ENCODE data around the gene IRF4.
A peak's percentile ranks its signal among the peaks of the same experiment; 100 is the strongest.

The IRF4 gene

GRCh38 chr6:343960-344815 lies 47.4 kb upstream of the IRF4 start:
- ATAC-seq = peak; percentile 25; the same call in 1 of the 3 replicates
- TF ChIP-seq, protein P1, sequence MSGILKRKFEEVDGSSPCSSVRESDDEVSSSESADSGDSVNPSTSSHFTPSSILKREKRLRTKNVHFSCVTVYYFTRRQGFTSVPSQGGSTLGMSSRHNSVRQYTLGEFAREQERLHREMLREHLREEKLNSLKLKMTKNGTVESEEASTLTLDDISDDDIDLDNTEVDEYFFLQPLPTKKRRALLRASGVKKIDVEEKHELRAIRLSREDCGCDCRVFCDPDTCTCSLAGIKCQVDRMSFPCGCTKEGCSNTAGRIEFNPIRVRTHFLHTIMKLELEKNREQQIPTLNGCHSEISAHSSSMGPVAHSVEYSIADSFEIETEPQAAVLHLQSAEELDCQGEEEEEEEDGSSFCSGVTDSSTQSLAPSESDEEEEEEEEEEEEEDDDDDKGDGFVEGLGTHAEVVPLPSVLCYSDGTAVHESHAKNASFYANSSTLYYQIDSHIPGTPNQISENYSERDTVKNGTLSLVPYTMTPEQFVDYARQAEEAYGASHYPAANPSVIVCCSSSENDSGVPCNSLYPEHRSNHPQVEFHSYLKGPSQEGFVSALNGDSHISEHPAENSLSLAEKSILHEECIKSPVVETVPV (CRISPR knock-in tag; IDR thresholded peaks at IDR 0.05) = 0 out of 2 replicates have a peak, but pooled peaks have one; percentile 28
- peak; percentile 96 for TF ChIP-seq ISL1 (CRISPR knock-in tag; IDR thresholded peaks at IDR 0.05)
- TF ChIP-seq ZNF565 (CRISPR knock-in tag; conservative IDR thresholded peaks at IDR 0.05; ENCODE audit: low read depth) = no peak
- peak; percentile 29; the same call in 1 of the 2 replicates for TF ChIP-seq ESRRG (CRISPR knock-in tag; IDR thresholded peaks at IDR 0.05)
- no peak for TF ChIP-seq OSR1 (CRISPR knock-in tag; IDR thresholded peaks at IDR 0.05)
- no peak for TF ChIP-seq CSDC2 (CRISPR knock-in tag; IDR thresholded peaks at IDR 0.05)
- peak; percentile 74 for TF ChIP-seq TSHZ2 (CRISPR knock-in tag; IDR thresholded peaks at IDR 0.05)
- TF ChIP-seq, protein P2, sequence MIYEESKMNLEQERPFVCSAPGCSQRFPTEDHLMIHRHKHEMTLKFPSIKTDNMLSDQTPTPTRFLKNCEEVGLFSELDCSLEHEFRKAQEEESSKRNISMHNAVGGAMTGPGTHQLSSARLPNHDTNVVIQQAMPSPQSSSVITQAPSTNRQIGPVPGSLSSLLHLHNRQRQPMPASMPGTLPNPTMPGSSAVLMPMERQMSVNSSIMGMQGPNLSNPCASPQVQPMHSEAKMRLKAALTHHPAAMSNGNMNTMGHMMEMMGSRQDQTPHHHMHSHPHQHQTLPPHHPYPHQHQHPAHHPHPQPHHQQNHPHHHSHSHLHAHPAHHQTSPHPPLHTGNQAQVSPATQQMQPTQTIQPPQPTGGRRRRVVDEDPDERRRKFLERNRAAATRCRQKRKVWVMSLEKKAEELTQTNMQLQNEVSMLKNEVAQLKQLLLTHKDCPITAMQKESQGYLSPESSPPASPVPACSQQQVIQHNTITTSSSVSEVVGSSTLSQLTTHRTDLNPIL (CRISPR knock-in tag; IDR thresholded peaks at IDR 0.05; ENCODE audit: low read depth) = peak; percentile 68; the same call in 1 of the 2 replicates
- TF ChIP-seq ARNTL (CRISPR knock-in tag; IDR thresholded peaks at IDR 0.05; ENCODE audit: borderline replicate concordance, low read depth) = no peak
- TF ChIP-seq PPARA (CRISPR knock-in tag; IDR thresholded peaks at IDR 0.05; ENCODE audit: borderline replicate concordance) = no peak

GRCh38 chr6:344816-345340 lies 46.7 kb upstream of the IRF4 start:
- ATAC-seq = peak; percentile 6; the same call in 1 of the 3 replicates

DNA sequence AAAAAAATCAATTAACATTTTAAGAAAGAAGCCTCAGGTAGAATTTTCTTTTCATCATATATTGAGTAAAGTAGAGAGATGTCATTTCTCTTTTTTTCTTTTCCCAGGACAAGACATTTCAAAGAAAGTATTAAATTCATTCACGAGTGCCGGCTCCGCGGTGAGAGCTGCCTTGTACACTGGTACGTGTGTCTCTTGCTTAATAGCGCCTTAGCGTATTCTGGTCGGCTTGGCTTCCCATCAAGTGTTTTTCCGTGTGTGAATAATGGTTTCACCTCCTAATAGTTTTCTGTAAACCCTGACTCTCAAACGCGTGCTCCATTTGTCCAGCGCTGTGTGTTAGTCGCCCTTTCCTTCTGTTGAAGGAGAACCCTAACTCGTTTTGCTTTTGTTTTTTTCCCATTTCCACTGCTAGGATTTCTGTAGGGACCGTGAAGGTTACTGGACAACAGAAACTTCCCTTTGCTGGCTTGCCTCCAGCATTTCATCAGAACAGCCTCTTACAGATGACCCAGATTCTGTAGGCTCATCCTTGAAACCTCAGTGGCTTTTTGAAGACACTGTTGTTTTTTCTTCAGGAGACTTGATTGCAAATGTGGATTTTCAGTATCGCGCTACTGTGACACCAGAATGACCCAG lies 45.7 kb upstream of the IRF4 start:
- no peak for TF ChIP-seq ZC3H10 (CRISPR knock-in tag; IDR thresholded peaks at IDR 0.05)
- TF ChIP-seq CSDC2 (CRISPR knock-in tag; IDR thresholded peaks at IDR 0.05) = no peak
- no peak for TF ChIP-seq ISL1 (CRISPR knock-in tag; IDR thresholded peaks at IDR 0.05)
- TF ChIP-seq BACH2 (CRISPR knock-in tag; IDR thresholded peaks at IDR 0.05; ENCODE audit: borderline replicate concordance) = no peak
- no peak for TF ChIP-seq SNAI2 (CRISPR knock-in tag; IDR thresholded peaks at IDR 0.05)
- no peak for TF ChIP-seq PPARA (CRISPR knock-in tag; IDR thresholded peaks at IDR 0.05; ENCODE audit: borderline replicate concordance)
- no peak for TF ChIP-seq TCF4 (CRISPR knock-in tag; IDR thresholded peaks at IDR 0.05; ENCODE audit: borderline replicate concordance)
- no peak for TF ChIP-seq GLIS3 (CRISPR knock-in tag; IDR thresholded peaks at IDR 0.05)
- TF ChIP-seq TSHZ2 (CRISPR knock-in tag; IDR thresholded peaks at IDR 0.05) = no peak
- TF ChIP-seq ESRRG (CRISPR knock-in tag; IDR thresholded peaks at IDR 0.05) = no peak
- no peak for TF ChIP-seq PATZ1 (CRISPR knock-in tag; IDR thresholded peaks at IDR 0.05; ENCODE audit: borderline replicate concordance)
- no peak for TF ChIP-seq ARNTL (CRISPR knock-in tag; IDR thresholded peaks at IDR 0.05; ENCODE audit: borderline replicate concordance, low read depth)
- no peak for ATAC-seq

More at GRCh38 chr6:344816-345340, 46.7 kb upstream of the IRF4 start:
- TF ChIP-seq ISL1 (CRISPR knock-in tag; IDR thresholded peaks at IDR 0.05) = 0 out of 2 replicates have a peak, but pooled peaks have one; percentile 5
- TF ChIP-seq, protein P3, sequence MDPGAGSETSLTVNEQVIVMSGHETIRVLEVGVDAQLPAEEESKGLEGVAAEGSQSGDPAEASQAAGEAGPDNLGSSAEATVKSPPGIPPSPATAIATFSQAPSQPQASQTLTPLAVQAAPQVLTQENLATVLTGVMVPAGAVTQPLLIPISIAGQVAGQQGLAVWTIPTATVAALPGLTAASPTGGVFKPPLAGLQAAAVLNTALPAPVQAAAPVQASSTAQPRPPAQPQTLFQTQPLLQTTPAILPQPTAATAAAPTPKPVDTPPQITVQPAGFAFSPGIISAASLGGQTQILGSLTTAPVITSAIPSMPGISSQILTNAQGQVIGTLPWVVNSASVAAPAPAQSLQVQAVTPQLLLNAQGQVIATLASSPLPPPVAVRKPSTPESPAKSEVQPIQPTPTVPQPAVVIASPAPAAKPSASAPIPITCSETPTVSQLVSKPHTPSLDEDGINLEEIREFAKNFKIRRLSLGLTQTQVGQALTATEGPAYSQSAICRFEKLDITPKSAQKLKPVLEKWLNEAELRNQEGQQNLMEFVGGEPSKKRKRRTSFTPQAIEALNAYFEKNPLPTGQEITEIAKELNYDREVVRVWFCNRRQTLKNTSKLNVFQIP (CRISPR knock-in tag; IDR thresholded peaks at IDR 0.05; ENCODE audit: borderline replicate concordance, low read depth) = no peak

Measured in SK-N-SH treated with all-trans-retinoic acid at 6 μM for 48 hours (cell line).